Uterus (tissue), 4 donors: ENCODE results near the gene RBM7. TPM values are rescaled to one million over a fixed set of nuclear protein-coding genes. Genes with fewer than 3 reads are reported as not detected.

ENCODE experiments used
- DNase-seq, 2 donors: peaks; one replicate each; pipeline ENCODE4 v3.0.0-alpha.2; 2019 to 2020
- H3K27ac ChIP-seq, 2 donors: fragments of 200-600 bp; sonication (generic); 1 replicate in 1 of 2; 2 replicates in 1 of 2; pipeline ENCODE4 v1.5.1; 2016 to 2018
- H3K27me3 ChIP-seq, 2 donors: fragments of 200-600 bp; sonication (generic); one replicate each; pipeline ENCODE4 v1.5.1; 2018 to 2019; ENCODE audit warnings: control low read depth in 1 of 2
- H3K36me3 ChIP-seq, 2 donors: fragments of 200-600 bp; sonication (generic); one replicate each; pipeline ENCODE4 v1.5.1; 2019; ENCODE audit warnings: control low read depth in 1 of 2
- H3K4me1 ChIP-seq, 2 donors: fragments of 200-600 bp; sonication (generic); one replicate each; pipeline ENCODE4 v1.5.1; 2018 to 2019; ENCODE audit warnings: control low read depth in 1 of 2
- H3K4me3 ChIP-seq, 2 donors: fragments of 200-600 bp; sonication (generic); 1 replicate in 1 of 2; 2 replicates in 1 of 2; pipeline ENCODE4 v1.5.1; 2018 to 2019; ENCODE audit warnings: mild to moderate bottlenecking in 1 of 2
- H3K9me3 ChIP-seq, 2 donors: fragments of 200-600 bp; sonication (generic); one replicate each; pipeline ENCODE4 v1.5.1; 2019; ENCODE audit warnings: control low read depth in 1 of 2
- CTCF ChIP-seq, 4 experiments: fragments of 200-600 bp in 2 of 4; fragments of 450-650 bp in 2 of 4; sonication (generic) in 2 of 4; IDR thresholded peaks; one replicate each; pipeline ENCODE4 v1.5.1; 2016 to 2019; ENCODE audit warnings: antibody characterized with exemption in 4 of 4, mild to moderate bottlenecking in 2 of 4, moderate library complexity in 1 of 4
- POLR2A ChIP-seq, 2 donors: fragments of 450-650 bp; IDR thresholded peaks; one replicate each; pipeline ENCODE4 v1.6.1; 2016; ENCODE audit warnings: antibody characterized with exemption in 2 of 2, mild to moderate bottlenecking in 1 of 2, moderate library complexity in 1 of 2
- intact Hi-C: fragments of 100-400 bp; cut with DNase I; formaldehyde crosslinking; loops from one replicate; pipeline ENCODE4 v1.15.1; 2023; ENCODE audit warnings: low total_unique reads
- total RNA-seq, 4 donors: library from RNA; depleted of rRNA in 3 of 4; stranded (reverse); fragments of >200 nt in 3 of 4; gene quantifications; one replicate each; pipeline versions ENCODE4 v1.1.0 to v1.2.4, GENCODE V29; 2014 to 2023
- donor health status: DM: yes; HTN: yes; CAD: no.

The RBM7 gene
- total RNA-seq, 4 donors from 2014 or later: 12.8 to 107 (median 44.1) TPM

- intact Hi-C loops: no loop called here
Observed at GRCh38 chr11:114448749-114449482, 48.5 kb downstream of the RBM7 start.

GRCh38 chr11:114449845-114450244 is 49.4 kb downstream of the RBM7 start:
- no peak for TF ChIP-seq POLR2A (IDR thresholded peaks at IDR 0.05)
- no peak for TF ChIP-seq CTCF (IDR thresholded peaks at IDR 0.05)
- Histone ChIP-seq H3K4me3 (no peak overlapping the region), H3K27ac (no peak overlapping the region), H3K4me1 (peaks cover 0 to 4% of the 10 kb centered on the region in 2 donors), H3K36me3 (no peaks in the 10 kb centered on the region), H3K27me3 (no peaks in the 10 kb centered on the region), H3K9me3 (no peaks in the 10 kb centered on the region)
- intact Hi-C loops: no loop called here
- no peak for DNase-seq

More at GRCh38 chr11:114448749-114449482, 48.5 kb downstream of the RBM7 start:
- Histone ChIP-seq H3K27ac (no peak overlapping the region), H3K4me1 (peaks cover 0 to 4% of the 10 kb centered on the region in 2 donors), H3K27me3 (no peaks in the 10 kb centered on the region), H3K9me3 (no peaks in the 10 kb centered on the region), H3K4me3 (no peak overlapping the region), H3K36me3 (no peaks in the 10 kb centered on the region)
- TF ChIP-seq CTCF (IDR thresholded peaks at IDR 0.05): no peak
- no peak for TF ChIP-seq POLR2A (IDR thresholded peaks at IDR 0.05)
- no peak for DNase-seq

GRCh38 chr11:114452399-114452798 is 51.9 kb downstream of the RBM7 start:
- H3K4me1 ChIP-seq: peaks cover 0 to 4% of the 10 kb centered on the region in 2 donors
- H3K27me3 ChIP-seq: no peaks in the 10 kb centered on the region
- intact Hi-C loops: no loop called here
- TF ChIP-seq CTCF (IDR thresholded peaks at IDR 0.05) (no peak), POLR2A (IDR thresholded peaks at IDR 0.05) (no peak)
- no peaks in the 10 kb centered on the region for H3K36me3 ChIP-seq
- no peaks in the 10 kb centered on the region for H3K9me3 ChIP-seq
- no peak overlapping the region for H3K27ac ChIP-seq
- no peak overlapping the region for H3K4me3 ChIP-seq
- DNase-seq: no peak

Other genes starting within 250 kb of the RBM7 start
- 100 to 1,000 TPM in 2 of 4 donors, 10 to 100 TPM in 1, 1 to 10 TPM in 1; 4.6 to 362 (median 116) TPM for gene NNMT, start 104.3 kb upstream of the RBM7 start, total RNA-seq
- 1 to 10 TPM; 3.2 to 5.7 (median 4.8) TPM for gene C11orf71, start 155 bp upstream of the RBM7 start, total RNA-seq
- gene REXO2, start 38.8 kb downstream of the RBM7 start, total RNA-seq: 100 to 1,000 TPM in 1 of 4 donors, 10 to 100 TPM in 3; 53.8 to 158 (median 84.3) TPM
- gene NXPE1, start 159.2 kb downstream of the RBM7 start, total RNA-seq: under 1 TPM in 1 of 4 donors, not detected in 3; 0.29 TPM
- under 1 TPM in 1 of 4 donors, not detected in 3; 0.29 TPM for gene NXPE4, start 195.1 kb downstream of the RBM7 start, total RNA-seq